Kidney (tissue), 14 donors: ENCODE data around the gene MYADML2. TPM values are rescaled to one million over a fixed set of nuclear protein-coding genes. Genes with fewer than 3 reads are reported as not detected.

Experiments used
- DNase-seq, 5 donors: peaks; one replicate each; pipeline ENCODE4 v3.0.0-alpha.2; 2013 to 2020
- FAIRE-seq: peaks from 2 replicates; lab custom pipeline; 2012; peaks lifted over from hg19 to GRCh38; lab: Jason Lieb, UNC
- H3K27ac ChIP-seq, 2 donors: one replicate each; pipeline ENCODE4 v1.7.0; 2013; ENCODE audit warnings: low read depth in 2 of 2, low read length in 2 of 2, inconsistent platforms in 1 of 2
- H3K27me3 ChIP-seq: one replicate; pipeline ENCODE4 v1.7.1; 2013; ENCODE audit warnings: low read length, inconsistent platforms; ENCODE audit not compliant: control insufficient read depth, insufficient read depth
- H3K36me3 ChIP-seq, 3 donors: one replicate each; pipeline versions ENCODE4 v1.7.0 to v1.7.1; 2013; ENCODE audit warnings: low read length in 3 of 3, control low read depth in 1 of 3, inconsistent platforms in 1 of 3; ENCODE audit not compliant: insufficient read depth in 3 of 3, control insufficient read depth in 2 of 3
- H3K4me1 ChIP-seq, 3 donors: one replicate each; pipeline versions ENCODE4 v1.7.0 to v1.7.1; 2013; ENCODE audit warnings: low read length in 3 of 3, inconsistent platforms in 1 of 3, low read depth in 1 of 3; ENCODE audit not compliant: control insufficient read depth in 2 of 3, insufficient read depth in 2 of 3
- H3K4me3 ChIP-seq, 3 donors: one replicate each; pipeline versions ENCODE4 v1.7.0 to v1.8.1; 2013; ENCODE audit warnings: low read length in 3 of 3, control low read depth in 1 of 3, inconsistent platforms in 1 of 3
- H3K9ac ChIP-seq, 3 donors: one replicate each; pipeline versions ENCODE4 v1.7.0 to v1.7.1; 2013; ENCODE audit warnings: low read length in 3 of 3, control low read depth in 1 of 3, inconsistent platforms in 1 of 3
- H3K9me3 ChIP-seq, 3 donors: one replicate each; pipeline versions ENCODE4 v1.7.0 to v1.7.1; 2013; ENCODE audit warnings: low read length in 3 of 3, control low read depth in 1 of 3, inconsistent platforms in 1 of 3; ENCODE audit not compliant: control insufficient read depth in 2 of 3, insufficient read depth in 1 of 3
- intact Hi-C: fragments of 100-400 bp; cut with DNase I; formaldehyde crosslinking; loops from one replicate; pipeline ENCODE4 v1.11.1; 2022
- polyA plus RNA-seq: library from polyadenylated mRNA; stranded (reverse); fragments of 350-450 nt; fragmentation: Illumina TruSeq; extraction: RNeasy Lipid Tissue Mini Kit (QIAGEN cat#74804); gene quantifications from one replicate; pipeline ENCODE4 v1.2.3, GENCODE V29; 2014; ENCODE audit warnings: low read depth, low replicate concordance; ENCODE audit not compliant: insufficient read depth
- total RNA-seq: library from RNA; stranded (reverse); fragmentation: NEBNext Ultra II Directional; extraction: Animal tissue kit (Norgen Biotek cat#: 25700); gene quantifications from one replicate; pipeline ENCODE4 v1.2.1, GENCODE V29; 2021
- TF ChIP-seq, protein P1 (sequence below): IDR thresholded peaks from 3 replicates; pipeline ENCODE4 v1.5.1; 2012; ENCODE audit warnings: mild to moderate bottlenecking, moderate library complexity, borderline replicate concordance; ENCODE audit not compliant: insufficient read depth; ENCODE audit errors: extremely low read depth
- donor health status: control.
- donor health status: control.
- donor health status: control.
- donor health status: control.
- donor health status: control.
- donor health status: DM: yes; HTN: yes; CAD: no.
- donor health status: Normal renal cell carcinoma (clear cell type).

MYADML2 gene
- total and polyA plus RNA-seq, 2 donors from 2014 or later, result not detected

DNA sequence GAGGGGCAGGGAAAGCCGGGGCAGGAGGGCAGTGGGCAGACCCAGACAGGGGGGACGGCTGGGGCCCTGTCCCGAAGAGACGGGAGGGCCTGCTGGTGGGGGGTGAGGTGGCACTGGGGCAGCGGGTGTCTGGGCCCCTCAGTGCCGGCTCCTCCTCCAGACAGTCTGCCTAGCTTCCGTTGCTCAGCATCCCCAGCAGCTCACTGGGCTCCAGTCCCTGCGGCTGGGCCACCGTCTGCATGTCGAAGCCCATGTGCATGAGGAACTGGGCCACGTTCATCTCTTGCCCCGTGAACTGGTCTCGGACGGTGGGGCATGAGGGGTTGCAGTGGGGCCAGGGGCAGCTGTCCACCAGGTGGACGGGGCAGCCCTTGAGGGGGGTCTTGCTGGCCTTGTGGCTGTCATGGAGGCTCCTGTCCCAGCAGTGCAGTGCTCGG lies 5.8 kb upstream of the MYADML2 start:
- TF ChIP-seq, protein P1, sequence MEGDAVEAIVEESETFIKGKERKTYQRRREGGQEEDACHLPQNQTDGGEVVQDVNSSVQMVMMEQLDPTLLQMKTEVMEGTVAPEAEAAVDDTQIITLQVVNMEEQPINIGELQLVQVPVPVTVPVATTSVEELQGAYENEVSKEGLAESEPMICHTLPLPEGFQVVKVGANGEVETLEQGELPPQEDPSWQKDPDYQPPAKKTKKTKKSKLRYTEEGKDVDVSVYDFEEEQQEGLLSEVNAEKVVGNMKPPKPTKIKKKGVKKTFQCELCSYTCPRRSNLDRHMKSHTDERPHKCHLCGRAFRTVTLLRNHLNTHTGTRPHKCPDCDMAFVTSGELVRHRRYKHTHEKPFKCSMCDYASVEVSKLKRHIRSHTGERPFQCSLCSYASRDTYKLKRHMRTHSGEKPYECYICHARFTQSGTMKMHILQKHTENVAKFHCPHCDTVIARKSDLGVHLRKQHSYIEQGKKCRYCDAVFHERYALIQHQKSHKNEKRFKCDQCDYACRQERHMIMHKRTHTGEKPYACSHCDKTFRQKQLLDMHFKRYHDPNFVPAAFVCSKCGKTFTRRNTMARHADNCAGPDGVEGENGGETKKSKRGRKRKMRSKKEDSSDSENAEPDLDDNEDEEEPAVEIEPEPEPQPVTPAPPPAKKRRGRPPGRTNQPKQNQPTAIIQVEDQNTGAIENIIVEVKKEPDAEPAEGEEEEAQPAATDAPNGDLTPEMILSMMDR, result no peak
- H3K9me3 ChIP-seq, result no peaks in the 10 kb centered on the region
- intact Hi-C loops, result no loop called here
- no peaks in the 10 kb centered on the region for H3K36me3 ChIP-seq
- no peaks in the 10 kb centered on the region for H3K27me3 ChIP-seq
- no peaks in the 10 kb centered on the region for H3K4me1 ChIP-seq
- no peak overlapping the region for H3K27ac ChIP-seq
- no peak overlapping the region for H3K9ac ChIP-seq
- no peak for FAIRE-seq
- H3K4me3 ChIP-seq, result no peak overlapping the region
- DNase-seq, result no peak

DNA sequence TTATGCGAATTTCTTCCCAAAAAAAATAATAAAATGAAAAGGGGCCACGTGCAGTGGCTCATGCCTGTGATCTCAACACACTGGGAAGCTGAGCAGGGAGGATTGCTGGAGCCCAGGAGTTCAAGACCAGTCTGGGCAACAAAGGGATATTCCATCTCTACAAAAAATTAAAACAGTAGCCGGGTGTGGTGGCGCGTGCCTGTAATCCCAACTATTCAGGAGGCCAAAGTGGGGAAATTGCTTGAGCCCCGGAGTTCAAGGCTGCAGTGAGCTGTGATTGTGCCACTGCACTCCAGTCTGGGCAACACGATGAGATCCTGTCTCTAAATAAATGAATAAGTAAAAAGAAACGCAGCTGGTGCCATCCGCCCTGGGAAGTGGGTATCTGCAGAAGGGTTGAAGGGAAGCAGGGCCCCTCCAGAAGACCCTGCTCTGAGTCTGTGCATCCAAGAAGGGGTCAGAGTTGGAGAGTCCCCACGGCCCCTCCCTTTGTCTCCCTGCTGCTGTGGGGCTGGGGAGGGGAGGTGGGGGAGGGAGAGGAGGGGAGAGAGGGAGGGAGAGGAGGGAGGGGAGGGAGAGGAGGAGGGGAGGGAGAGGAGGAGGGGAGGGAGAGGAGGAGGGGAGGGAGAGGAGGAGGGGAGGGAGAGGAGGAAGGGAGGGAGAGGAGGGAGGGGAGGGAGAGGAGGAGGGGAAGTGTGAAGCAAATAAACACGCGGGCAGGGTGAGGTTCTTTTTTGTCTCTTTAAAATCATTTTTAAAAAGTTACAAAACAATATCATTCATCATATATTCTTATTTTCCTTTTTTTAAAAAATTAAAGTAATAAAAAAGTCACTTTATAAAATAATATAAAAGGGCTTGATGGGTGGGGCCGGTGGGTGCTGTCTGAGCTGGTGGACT lies 5.0 kb upstream of the MYADML2 start:
- DNase-seq (no peak), FAIRE-seq (no peak)
- Histone ChIP-seq H3K9me3 (no peaks in the 10 kb centered on the region), H3K4me3 (no peak overlapping the region), H3K27me3 (no peaks in the 10 kb centered on the region), H3K27ac (no peak overlapping the region), H3K9ac (no peak overlapping the region), H3K36me3 (no peaks in the 10 kb centered on the region), H3K4me1 (no peaks in the 10 kb centered on the region)
- TF ChIP-seq, protein P1, result no peak
- intact Hi-C loops, result no loop called here

DNA sequence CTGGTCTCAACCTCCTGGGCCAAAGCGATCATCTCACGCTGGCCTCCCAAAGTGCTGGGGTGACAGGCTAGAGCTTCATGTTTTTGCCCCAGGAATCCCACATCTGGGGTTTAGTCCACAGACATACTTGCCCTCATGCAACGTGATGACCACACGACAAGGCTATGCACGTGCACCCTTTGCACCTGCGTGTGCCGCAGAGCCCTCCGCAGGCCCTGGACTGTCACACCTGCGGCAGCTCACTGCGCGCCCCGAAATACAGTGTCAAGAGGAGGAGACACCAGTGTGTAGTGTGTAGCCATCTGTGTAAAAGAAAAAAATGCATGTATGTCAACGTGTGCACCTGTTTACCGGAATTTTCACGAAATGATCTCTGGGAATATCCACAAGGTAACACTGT lies 3.5 kb upstream of the MYADML2 start:
- H3K4me3 ChIP-seq, result no peak overlapping the region
- H3K27me3 ChIP-seq, result no peaks in the 10 kb centered on the region
- H3K27ac ChIP-seq, result no peak overlapping the region
- FAIRE-seq (no peak), DNase-seq (no peak)
- H3K9me3 ChIP-seq, result no peaks in the 10 kb centered on the region
- H3K36me3 ChIP-seq, result no peaks in the 10 kb centered on the region
- intact Hi-C loops, result no loop called here
- H3K9ac ChIP-seq, result no peak overlapping the region
- H3K4me1 ChIP-seq, result no peaks in the 10 kb centered on the region
- TF ChIP-seq, protein P1, result no peak
